HG03095 (cell line): ENCODE results near the gene RRP1.
"Not testable (repeated sequence)": the region's sequence is repeated elsewhere in the genome, so short reads cannot be mapped to it uniquely, and the experiment has no call there.

Experiments used
- ATAC-seq: cut with Tn5 transposase; IDR thresholded peaks from one replicate; pipeline ENCODE4 v1.9.1; 2021; ENCODE audit warnings: moderate library complexity; ENCODE audit not compliant: unreplicated experiment

RRP1 gene

DNA sequence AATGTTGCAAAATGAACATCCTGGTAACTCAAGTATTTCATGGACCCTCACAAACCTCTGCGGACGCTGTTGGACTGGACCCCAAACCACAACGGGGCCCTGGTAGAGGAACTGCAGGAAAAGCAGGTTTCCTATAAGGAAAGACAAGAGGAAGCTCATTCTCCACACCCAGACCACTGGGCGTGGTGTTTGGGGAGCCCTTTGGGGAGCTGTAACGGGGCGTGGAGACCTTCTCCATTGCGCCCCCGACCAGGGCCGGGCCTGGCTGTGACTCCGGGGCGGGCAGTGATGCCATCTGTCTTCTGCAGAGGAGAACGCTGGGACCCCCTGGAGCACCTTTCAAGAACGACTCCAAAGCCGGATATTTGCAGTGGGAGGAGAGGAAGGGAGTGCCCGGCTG is 45.7 kb downstream of the RRP1 start:
- no peak for ATAC-seq

DNA sequence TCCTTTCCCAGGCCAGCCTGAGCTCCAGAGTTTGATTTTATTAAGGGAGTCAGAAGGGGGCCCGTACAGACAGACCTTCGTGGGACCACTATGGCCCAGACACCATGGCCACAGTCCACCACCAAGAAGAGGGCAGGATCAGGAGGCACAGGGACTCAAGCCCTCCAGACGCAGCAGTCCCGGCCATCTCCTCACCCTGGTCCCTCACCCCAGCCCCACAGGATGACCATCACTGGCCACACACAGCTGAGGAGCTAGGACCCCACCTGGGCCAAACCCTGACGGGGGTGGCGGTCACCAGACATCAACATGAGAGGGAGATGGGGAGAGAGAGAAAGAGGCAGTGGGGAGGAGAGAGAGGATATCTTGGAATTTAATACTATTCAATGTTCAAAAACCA is 46.5 kb downstream of the RRP1 start:
- no peak for ATAC-seq

DNA sequence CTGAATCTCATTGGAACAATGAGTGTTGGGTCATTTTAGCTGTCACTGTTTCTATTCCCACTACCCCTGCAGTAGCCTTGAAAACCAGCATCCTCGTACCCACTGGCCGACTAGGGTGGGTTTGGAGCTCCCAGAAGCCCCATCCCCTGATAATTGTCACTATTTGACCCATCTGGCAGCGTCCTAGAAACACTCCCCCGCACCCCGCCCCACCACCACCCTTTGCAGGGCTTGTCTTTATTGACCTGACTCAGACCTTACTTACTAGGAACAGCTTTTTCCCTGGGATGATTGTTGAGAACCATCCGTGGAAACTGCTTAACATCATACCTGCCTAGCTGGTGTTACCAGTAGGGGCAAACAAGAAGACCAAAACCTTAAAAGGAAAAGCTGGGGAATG is 47.2 kb downstream of the RRP1 start:
- no peak for ATAC-seq

DNA sequence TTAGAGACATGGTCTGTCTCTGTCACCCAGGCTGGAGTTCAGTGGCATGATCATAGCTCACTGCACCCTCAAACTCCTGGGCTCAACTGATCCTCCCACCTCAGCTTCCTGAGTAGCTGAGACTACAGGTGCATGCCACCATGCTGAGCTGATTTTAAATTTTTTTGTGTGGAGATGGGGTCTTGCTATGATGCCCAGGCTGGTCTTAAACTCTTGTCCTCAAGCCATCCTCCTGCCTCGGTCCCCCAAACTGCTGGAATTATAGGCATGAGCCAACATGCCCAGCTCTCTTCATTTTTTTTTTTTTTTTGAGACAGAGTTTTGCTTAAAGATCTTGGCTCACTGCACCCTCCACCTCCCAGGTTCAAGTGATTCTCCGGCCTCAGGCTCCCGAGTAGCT is 50.9 kb downstream of the RRP1 start:
- no peak for ATAC-seq

DNA sequence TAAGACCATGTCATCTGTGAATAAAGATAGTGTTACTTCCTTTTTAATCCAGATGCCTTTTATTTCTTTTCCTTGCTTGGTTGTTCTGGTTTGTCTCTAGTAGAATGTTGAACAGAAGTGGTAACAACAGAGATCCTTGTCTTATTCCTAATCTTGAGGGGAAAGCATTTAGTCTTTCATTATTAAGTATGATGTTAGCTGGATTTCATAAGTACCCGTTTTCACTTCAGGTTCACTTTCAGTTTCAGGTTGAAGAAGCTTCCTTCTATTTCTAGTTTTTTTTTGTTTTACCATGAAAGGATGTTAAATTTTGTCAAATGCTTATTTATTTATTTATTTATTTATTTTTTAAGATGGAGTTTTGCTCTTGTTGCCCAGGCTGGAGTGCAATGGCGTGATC is 53.4 kb downstream of the RRP1 start:
- no peak for ATAC-seq

DNA sequence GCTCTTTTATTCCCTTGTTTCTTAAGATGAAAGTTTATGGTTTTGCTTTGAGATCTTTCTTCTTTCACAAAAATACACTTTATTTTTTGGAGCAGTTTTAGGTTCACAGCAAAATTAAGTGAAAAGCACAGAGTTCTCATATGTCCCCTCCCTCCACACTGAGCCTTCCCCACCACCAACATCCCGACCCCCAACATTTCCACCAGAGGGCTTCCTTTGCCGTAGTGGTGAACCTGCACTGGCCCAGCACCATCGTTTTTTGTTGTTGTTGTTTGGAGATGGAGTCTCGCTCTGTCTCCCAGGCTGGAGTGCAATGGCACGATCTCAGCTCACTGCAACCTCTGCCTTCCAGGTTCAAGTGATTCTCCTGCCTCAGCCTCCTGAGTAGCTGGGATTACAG is 55.5 kb downstream of the RRP1 start:
- not testable (repeated sequence) for ATAC-seq

DNA sequence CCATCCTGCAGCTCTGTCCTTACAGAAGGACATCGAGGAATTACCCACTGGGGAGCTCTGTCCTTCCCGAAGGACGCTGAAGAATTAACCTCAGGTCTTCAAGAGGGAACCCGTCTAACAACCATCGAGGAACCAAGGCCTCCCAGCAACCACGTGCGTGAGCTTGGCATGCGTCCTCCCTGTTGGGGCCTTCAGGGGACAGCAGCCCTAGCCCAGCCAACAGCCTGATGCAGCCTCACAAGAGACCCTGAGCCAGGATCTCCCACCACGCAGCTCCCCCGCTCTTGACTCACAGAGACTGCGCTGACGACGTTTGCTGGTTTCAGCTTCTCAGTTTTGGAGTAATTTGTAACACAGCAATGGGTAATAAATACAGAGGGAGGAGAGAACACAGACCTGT is 56.0 kb downstream of the RRP1 start:
- no peak for ATAC-seq

DNA sequence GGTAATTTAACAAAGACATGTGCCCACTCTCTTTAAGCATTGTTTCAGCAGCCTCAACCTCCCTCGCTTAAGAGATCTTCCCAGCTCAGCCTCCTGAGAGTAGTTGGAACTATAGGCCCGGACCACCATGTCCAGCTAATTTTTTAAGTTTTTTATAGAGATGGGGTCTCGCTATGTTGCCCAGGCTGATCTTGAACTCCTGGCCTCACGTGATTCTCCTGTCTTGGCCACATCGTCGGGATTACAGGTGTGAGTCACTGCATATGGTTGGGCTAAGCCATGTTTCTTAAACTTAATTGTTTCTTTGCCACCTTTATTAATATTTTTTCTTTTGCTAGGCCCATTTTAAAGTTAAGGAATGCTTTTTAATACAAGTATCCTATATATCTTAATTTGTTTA is 57.1 kb downstream of the RRP1 start:
- ATAC-seq = no peak

DNA sequence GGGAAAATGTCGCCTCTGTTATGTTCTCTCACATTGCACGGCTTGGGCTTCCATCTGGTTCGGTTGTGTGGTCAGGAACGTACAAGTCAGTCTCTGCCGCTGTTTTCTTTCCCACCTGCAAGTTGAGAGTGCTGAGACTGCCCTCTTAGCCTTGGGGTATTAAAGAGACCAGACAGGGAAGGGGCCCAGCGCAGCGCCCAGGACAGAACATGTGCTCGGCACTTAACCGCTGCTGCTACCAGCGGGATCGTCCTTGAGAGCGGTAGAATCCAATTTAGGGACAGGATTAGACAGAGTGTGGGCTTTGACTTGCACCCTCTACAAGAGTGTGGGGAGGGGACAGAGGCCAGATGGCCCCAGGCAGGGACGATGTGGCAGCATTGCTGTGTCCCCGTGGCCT is 57.9 kb downstream of the RRP1 start:
- ATAC-seq = no peak

DNA sequence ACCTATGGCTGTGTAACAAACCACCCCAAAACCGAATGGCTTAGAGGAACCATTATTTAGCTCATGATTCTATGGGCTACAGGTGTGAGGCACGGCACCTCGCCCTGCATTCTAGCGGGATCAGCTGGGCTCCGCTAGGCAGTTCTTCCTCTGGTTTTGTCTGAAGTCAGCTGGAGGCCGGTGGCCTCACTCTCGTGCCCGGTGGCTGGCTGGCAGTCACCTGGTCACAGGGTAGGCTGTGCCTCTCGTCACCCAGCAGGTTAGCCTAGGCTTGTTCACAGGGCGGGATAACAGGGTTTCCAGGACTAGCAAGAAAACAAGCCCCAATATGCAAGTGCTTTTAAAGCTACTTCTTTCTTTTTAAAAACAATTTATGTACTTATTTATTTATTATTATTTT is 59.4 kb downstream of the RRP1 start:
- no peak for ATAC-seq

DNA sequence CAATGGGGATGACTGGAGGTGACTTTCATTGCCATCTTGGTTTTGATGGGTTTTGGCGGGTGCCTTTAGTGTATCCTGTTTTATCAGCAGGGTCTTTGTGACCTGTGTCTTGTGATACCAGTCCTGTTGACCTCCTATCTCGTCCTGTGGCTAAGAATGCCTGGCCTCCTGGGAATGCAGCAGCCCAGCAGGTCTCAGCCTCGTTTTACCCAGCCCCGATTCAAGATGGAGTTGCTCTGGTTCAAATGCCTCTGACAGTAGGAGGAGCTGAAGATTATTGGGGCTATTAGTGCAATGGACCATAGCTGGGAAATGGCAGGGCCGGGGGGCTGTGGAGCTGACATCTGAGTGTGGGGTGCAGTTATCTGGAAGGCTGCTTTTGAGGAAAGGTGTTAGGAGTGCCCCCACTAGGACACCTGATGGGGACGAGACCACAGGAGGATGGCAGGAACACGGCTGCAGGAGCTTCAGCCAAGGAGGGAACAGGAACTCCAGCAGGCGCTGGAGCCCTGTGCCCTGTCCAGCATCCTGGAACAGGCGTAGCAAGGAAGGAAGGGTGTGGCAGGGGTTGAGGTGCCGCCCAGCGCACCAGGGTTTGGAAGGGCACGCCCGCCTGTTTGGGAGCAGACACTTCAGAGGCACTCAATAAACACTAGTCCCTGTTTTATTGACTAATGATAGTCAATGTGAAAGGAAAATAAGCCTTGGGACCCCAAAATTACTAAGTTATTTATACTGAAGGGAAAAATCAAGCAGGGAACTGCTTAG is 60.3 kb downstream of the RRP1 start:
- no peak for ATAC-seq

DNA sequence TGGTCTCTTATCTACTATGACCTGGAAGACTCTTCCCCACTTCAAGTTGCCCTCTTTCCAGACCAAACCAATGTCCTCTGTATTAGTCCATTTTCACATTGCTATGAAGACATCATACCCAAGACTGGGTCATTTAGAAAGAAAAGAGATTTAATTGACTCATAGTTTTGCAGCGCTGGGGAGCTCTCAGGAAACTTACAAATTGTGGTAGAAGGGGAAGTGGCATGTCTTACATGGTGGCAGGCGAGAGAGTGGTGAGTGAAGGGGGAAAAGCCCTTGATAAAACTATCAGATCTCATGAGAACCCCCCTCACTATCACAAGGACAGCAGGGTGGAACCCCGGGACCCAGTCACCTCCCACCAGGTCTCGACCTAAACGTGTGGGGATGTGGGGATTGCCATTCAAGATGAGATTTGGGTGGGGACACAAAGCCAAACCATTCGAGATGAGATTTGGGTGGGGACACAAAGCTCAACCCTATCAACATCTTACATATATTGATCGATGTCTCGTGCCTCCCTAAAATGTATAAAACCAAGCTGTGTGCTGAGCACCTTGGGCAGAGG is 61.4 kb downstream of the RRP1 start:
- ATAC-seq = no peak

DNA sequence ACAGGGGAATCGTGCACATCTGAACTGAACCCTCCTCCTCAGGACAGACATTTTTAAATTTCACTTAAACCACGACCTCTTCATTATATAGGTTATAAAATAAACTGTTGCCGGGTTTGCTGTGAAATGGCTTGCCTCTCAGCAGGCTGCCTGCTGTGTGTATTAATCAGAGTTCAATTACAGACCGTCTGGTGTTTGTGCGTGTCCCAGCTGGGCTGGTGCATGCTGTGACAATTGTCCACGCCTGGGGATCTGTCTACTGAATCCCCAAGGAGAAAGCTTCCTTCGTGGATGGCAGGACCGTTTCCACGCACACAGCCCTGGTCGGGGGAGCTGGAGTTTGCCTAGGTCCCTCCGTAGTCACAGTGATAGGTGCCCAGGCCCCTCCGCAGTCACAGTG is 62.2 kb downstream of the RRP1 start:
- ATAC-seq = no peak

DNA sequence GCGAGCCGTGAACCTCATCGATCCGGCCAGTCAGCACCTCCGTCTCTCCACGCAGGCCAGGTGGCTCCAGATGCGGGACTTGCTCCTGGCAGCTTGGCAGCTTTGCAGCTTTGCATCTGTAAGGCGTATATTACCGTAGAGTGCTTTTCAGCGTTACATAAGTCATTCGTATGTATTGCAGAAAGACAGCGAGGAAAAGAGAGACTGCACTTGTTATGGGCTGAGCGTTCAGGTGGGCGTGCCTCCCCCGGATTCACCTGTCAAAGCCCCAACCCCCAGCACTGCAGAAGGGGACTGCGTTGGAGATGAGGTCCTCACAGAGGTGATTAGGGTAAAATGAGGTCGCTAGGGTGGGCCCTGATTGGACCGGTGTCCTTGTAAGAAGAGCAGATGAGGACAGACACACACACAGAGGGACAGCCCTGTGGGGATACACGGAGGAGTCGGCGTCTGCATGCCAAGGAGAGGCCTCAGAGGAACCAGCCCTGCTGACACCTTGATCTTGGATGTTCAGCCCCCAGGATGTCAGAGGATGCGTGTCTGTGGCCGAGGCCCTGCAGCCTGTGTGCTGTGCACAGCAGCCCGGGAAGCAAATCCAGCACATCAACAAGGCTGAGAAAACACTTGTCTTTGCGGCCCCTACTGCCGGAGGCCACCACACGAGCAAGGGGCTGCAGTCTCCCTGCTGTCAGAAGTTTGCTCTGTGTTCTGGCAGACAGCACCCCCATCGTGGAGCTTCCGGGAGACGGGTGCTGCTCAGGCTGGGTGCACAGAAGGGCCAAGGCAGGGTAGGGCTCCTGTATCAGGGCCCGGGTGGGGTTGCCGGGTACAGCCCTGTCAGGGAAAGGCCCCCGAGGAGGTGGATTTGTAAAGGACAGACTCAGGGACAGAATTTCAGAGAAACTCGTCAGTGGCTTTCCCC is 64.7 kb downstream of the RRP1 start:
- peak; percentile 11 for ATAC-seq
